ENCODE results near the gene RFX1.

Gene RFX1

DNA sequence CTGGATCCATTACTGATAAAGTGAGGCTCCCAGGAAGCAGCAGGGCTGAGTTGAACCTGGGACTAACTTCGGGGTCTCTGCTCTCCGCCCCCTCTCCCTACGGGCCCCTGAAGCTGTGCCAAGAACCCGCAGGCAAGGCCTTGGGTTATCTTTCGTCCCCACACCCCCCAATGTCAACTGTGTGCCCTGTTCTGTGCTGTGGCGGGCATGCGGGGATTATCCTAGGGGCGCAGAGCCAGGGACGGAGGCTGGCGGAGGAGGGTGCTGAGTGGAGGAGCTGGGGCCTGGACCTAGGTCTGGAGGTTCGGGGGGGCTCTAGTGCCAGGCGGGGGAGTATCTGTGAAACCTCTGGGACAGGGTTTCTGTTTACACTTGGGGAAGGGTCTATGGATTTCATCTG is 26.4 kb downstream of the RFX1 start:
- H3F3A ChIP-seq (ENCODE audit: control insufficient read depth, insufficient read depth): peaks cover 4% of the 10 kb centered on the region
- H3K9me3 ChIP-seq (ENCODE audit: control insufficient read depth, insufficient read depth, low read length): no peaks in the 10 kb centered on the region
- no peak for TF ChIP-seq EZH2phosphoT487 (IDR thresholded peaks at IDR 0.05; ENCODE audit: borderline replicate concordance, low read length)
- TF ChIP-seq, protein P1, sequence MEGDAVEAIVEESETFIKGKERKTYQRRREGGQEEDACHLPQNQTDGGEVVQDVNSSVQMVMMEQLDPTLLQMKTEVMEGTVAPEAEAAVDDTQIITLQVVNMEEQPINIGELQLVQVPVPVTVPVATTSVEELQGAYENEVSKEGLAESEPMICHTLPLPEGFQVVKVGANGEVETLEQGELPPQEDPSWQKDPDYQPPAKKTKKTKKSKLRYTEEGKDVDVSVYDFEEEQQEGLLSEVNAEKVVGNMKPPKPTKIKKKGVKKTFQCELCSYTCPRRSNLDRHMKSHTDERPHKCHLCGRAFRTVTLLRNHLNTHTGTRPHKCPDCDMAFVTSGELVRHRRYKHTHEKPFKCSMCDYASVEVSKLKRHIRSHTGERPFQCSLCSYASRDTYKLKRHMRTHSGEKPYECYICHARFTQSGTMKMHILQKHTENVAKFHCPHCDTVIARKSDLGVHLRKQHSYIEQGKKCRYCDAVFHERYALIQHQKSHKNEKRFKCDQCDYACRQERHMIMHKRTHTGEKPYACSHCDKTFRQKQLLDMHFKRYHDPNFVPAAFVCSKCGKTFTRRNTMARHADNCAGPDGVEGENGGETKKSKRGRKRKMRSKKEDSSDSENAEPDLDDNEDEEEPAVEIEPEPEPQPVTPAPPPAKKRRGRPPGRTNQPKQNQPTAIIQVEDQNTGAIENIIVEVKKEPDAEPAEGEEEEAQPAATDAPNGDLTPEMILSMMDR (IDR thresholded peaks at IDR 0.05; ENCODE audit: low read depth, low read length, poor library complexity, severe bottlenecking): no peak
- no peaks in the 10 kb centered on the region for H3K79me2 ChIP-seq (ENCODE audit: control insufficient read depth, low read length)
- no peak overlapping the region for H3K27ac ChIP-seq (ENCODE audit: low read depth, low read length)
- no peaks in the 10 kb centered on the region for H3K27me3 ChIP-seq (ENCODE audit: control insufficient read depth, low read length)
- H3K4me1 ChIP-seq (ENCODE audit: control insufficient read depth, low read length): peaks cover 33% of the 10 kb centered on the region
- H3K4me2 ChIP-seq (ENCODE audit: low read length): no peak overlapping the region
- no peak overlapping the region for H3K4me3 ChIP-seq (ENCODE audit: low read length)
- peaks cover 9% of the 10 kb centered on the region; the same call in 1 of the 2 replicates for H3K36me3 ChIP-seq (ENCODE audit: control insufficient read depth, low read length)
- no peaks in the 10 kb centered on the region for H3K9me2 ChIP-seq (replicated peaks; ENCODE audit: control insufficient read depth, low read length)
- H4K20me1 ChIP-seq (ENCODE audit: control insufficient read depth, insufficient read depth, low read depth, low read length): no peaks in the 10 kb centered on the region

DNA sequence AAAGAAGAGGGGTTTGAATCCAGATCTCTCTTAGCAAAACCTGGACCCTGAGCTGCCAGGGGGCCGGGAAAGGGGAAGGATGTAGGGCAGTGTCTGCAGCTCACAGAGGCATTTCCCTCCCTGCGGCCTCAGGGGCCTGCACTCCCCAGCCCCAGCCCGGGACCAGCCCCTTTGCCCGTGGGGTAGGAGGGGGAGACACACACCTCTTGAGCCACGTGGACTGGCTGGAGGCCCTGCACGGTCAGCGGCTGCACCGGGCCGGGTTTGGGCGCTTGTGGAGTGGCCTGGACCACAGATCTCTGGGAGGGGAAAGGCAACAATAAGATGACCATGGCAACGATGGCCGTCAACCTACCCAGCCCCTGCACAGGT is 26.9 kb downstream of the RFX1 start:
- Histone ChIP-seq H3K27me3 (ENCODE audit: control insufficient read depth, low read length) (no peaks in the 10 kb centered on the region), H3F3A (ENCODE audit: control insufficient read depth, insufficient read depth) (no peaks in the 10 kb centered on the region), H3K4me3 (ENCODE audit: low read length) (no peak overlapping the region), H3K9me3 (ENCODE audit: control insufficient read depth, insufficient read depth, low read length) (no peaks in the 10 kb centered on the region), H3K9me2 (replicated peaks; ENCODE audit: control insufficient read depth, low read length) (no peaks in the 10 kb centered on the region), H3K36me3 (ENCODE audit: control insufficient read depth, low read length) (peaks cover 9% of the 10 kb centered on the region; the same call in 1 of the 2 replicates), H4K20me1 (ENCODE audit: control insufficient read depth, insufficient read depth, low read depth, low read length) (no peaks in the 10 kb centered on the region), H3K4me1 (ENCODE audit: control insufficient read depth, low read length) (peaks cover 32% of the 10 kb centered on the region), H3K79me2 (ENCODE audit: control insufficient read depth, low read length) (no peaks in the 10 kb centered on the region), H3K27ac (ENCODE audit: low read depth, low read length) (no peak overlapping the region), H3K4me2 (ENCODE audit: low read length) (no peak overlapping the region)
- TF ChIP-seq, protein P1 (IDR thresholded peaks at IDR 0.05; ENCODE audit: low read depth, low read length, poor library complexity, severe bottlenecking): no peak
- TF ChIP-seq EZH2phosphoT487 (IDR thresholded peaks at IDR 0.05; ENCODE audit: borderline replicate concordance, low read length): no peak

DNA sequence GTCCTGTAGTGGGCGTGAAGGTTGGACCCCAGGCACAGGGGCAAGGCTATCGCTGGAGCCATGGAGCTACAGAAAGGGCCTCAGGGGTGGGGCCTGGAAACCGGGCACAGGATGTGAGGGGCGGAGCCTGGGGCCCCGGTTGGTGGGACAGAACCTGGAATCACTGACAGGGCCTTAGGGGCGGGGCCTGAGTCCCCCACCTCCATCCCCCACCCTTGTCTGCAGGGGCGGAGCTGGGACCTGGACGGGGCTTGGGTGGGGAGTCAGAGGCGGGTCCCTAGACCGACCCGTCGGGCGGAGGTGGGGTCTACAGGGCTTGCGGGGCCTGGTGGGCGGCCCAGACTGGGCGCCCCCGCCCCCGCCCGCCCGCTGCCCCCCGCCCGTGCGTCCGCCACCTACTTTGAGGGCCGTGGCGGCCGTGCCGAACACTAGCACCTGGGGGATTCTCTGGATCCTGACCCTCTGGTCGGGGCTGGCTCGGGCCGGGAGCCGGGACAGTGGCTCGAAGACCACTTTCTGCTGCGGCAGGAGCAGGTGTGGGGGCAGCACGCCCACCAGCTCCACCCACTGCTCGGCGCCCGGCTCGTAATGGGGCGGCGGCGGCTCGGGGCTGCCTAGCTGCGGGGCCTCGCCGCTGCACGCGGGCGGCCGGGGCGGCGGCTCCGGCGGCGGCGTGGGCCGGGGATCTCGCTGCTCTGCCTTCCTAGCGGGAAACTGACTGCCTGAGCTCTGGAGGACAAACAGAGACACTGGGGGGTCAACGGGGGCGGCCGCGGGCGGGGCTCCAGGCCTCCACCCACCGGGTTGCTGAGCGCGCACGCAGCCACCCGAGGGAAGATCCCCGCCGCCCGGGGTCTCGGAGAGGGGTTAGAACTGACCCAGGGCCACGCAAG is 27.5 kb downstream of the RFX1 start:
- H3K4me2 ChIP-seq (ENCODE audit: low read length): no peak overlapping the region
- no peak for TF ChIP-seq EZH2phosphoT487 (IDR thresholded peaks at IDR 0.05; ENCODE audit: borderline replicate concordance, low read length)
- TF ChIP-seq, protein P1 (IDR thresholded peaks at IDR 0.05; ENCODE audit: low read depth, low read length, poor library complexity, severe bottlenecking): no peak

More for the DNA sequence above, 27.5 kb downstream of the RFX1 start:
- Histone ChIP-seq H3K9me3 (ENCODE audit: control insufficient read depth, insufficient read depth, low read length) (no peaks in the 10 kb centered on the region), H3K4me1 (ENCODE audit: control insufficient read depth, low read length) (peaks cover 32% of the 10 kb centered on the region), H3F3A (ENCODE audit: control insufficient read depth, insufficient read depth) (no peaks in the 10 kb centered on the region), H3K27ac (ENCODE audit: low read depth, low read length) (no peak overlapping the region), H3K27me3 (ENCODE audit: control insufficient read depth, low read length) (no peaks in the 10 kb centered on the region), H3K36me3 (ENCODE audit: control insufficient read depth, low read length) (peaks cover 9% of the 10 kb centered on the region; the same call in 1 of the 2 replicates), H4K20me1 (ENCODE audit: control insufficient read depth, insufficient read depth, low read depth, low read length) (no peaks in the 10 kb centered on the region), H3K9me2 (replicated peaks; ENCODE audit: control insufficient read depth, low read length) (no peaks in the 10 kb centered on the region), H3K79me2 (ENCODE audit: control insufficient read depth, low read length) (no peaks in the 10 kb centered on the region), H3K4me3 (ENCODE audit: low read length) (no peak overlapping the region)

Data from DOHH2 (cell line).